Measurements from ENCODE around the gene RASA4.
"Not testable (repeated sequence)": the region's sequence is repeated elsewhere in the genome, so short reads cannot be mapped to it uniquely, and the experiment has no call there.

RASA4 gene

GRCh38 chr7:102542083-102542482 lies 74.5 kb downstream of the RASA4 start:
- DNase-seq, result not testable (repeated sequence)

- DNase-seq, result not testable (repeated sequence)
These were observed 76.0 kb downstream of the RASA4 start for GRCh38 chr7:102540604-102541003.

DNA sequence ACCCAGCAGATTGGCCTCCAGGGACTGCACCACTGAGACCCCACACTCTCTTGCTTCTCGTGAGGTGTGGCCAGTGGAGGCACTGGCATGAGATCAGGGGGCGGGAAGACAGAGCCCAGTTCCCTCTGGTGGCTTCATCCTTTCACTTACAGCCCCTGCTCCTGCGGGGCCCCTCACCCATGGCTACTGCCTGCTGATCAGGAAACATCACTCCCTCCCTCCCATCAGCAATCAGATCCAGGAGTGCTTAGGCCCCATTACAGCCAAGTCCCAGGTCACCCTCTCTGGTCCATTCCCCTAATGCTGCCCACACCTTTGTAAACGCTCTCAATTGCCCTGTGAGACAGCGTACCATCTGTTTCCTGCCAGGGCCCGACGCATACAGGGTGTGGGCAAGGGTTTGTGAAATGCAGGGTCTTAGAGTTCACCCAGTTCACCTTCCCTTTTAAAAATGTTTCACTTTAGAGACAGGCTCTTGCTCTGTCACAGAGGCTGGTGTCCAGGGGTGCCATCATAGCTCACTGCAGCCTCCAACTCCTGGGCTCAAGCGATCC lies 81.4 kb downstream of the RASA4 start:
- DNase-seq, result not testable (repeated sequence)

- DNase-seq, result not testable (repeated sequence)
These were observed 84.4 kb downstream of the RASA4 start for GRCh38 chr7:102532127-102532526.

DNA sequence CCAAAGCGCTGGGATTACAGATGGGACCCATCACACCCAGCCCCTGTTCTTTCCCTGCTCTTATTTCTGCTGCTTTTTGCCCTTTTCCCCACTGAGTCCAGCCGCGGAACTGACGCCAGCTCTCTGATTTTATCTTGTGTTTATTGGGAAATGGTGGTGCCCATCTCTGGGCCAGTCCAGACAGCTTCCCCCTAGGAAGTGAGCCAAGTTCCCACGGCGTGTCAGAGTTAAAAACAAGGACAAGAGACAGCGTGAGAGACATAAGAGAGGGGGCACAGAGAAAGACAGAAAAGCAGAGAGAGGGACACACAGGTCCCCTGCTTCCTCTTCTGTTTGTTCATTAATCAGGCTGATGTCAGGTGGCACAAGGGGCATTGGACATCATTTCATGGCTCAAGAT lies 85.0 kb downstream of the RASA4 start:
- DNase-seq, result not testable (repeated sequence)

- not testable (repeated sequence) for DNase-seq
These were observed 88.4 kb downstream of the RASA4 start for GRCh38 chr7:102527822-102528793.

- not testable (repeated sequence) for DNase-seq
These were observed 89.4 kb downstream of the RASA4 start for GRCh38 chr7:102527182-102527581.

DNA sequence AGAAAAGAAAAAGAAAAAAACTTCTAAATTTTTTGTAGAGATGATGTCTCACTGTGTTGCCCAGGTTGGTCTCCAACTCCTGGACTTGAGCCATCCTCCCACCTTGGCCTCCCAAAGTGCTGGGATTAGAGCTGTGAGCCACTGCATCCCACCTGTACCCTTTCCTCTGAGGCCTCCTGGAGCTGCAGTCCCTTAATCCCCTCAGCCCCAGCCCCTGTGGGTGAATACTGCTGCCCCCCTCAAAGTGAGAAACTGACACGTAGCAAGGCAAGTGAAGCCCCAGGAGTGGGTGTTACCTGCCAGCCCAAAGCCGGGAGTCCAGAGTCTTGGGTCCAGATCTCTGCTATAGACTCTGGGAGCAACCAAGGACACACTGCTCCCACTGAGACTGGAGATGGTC lies 91.8 kb downstream of the RASA4 start:
- DNase-seq, result not testable (repeated sequence)

All from NCI-H187 (cell line).